GM23248 (cell line): Measurements from ENCODE around the gene BCL7C. TPM values are rescaled to one million over a fixed set of nuclear protein-coding genes. Genes with fewer than 3 reads are reported as not detected.
A peak's percentile ranks its signal among the peaks of the same experiment; 100 is the strongest.
"Not testable (repeated sequence)": the region's sequence is repeated elsewhere in the genome, so short reads cannot be mapped to it uniquely, and the experiment has no call there.

Experiments
- DNase-seq: peaks from one replicate; pipeline ENCODE4 v3.0.0-alpha.2; 2015
- H2AFZ ChIP-seq: fragments of 200-600 bp; sonication (generic); 2 replicates; pipeline ENCODE4 v1.6.1; 2016; ENCODE audit warnings: antibody characterized with exemption
- H3F3A ChIP-seq: fragments of 200-600 bp; sonication (generic); 2 replicates; pipeline ENCODE4 v1.6.1; 2016; ENCODE audit warnings: mild to moderate bottlenecking, antibody characterized with exemption, mixed run types; ENCODE audit not compliant: insufficient read depth
- H3K27ac ChIP-seq: fragments of 200-600 bp; sonication (generic); 2 replicates; pipeline ENCODE4 v1.5.1; 2016; ENCODE audit warnings: mild to moderate bottlenecking
- H3K27me3 ChIP-seq: fragments of 200-600 bp; sonication (generic); replicated peaks from 2 replicates; pipeline ENCODE4 v1.6.1; 2016; ENCODE audit warnings: mild to moderate bottlenecking; ENCODE audit not compliant: insufficient read depth
- H3K36me3 ChIP-seq: fragments of 200-600 bp; sonication (generic); 2 replicates; pipeline ENCODE4 v1.6.1; 2016; ENCODE audit warnings: low read depth, mild to moderate bottlenecking
- H3K4me1 ChIP-seq: fragments of 200-600 bp; sonication (generic); 2 replicates; pipeline ENCODE4 v1.6.1; 2016; ENCODE audit warnings: mild to moderate bottlenecking; ENCODE audit not compliant: insufficient read depth
- H3K4me2 ChIP-seq: fragments of 200-600 bp; sonication (generic); one replicate; pipeline ENCODE4 v1.6.1; 2016; ENCODE audit warnings: mild to moderate bottlenecking; ENCODE audit not compliant: unreplicated experiment
- H3K4me3 ChIP-seq: fragments of 200-600 bp; sonication (generic); 2 replicates; pipeline ENCODE4 v1.5.1; 2016; ENCODE audit warnings: mild to moderate bottlenecking
- H3K79me2 ChIP-seq: fragments of 200-600 bp; sonication (generic); 2 replicates; pipeline ENCODE4 v1.6.1; 2016; ENCODE audit warnings: mild to moderate bottlenecking; ENCODE audit not compliant: insufficient read depth
- H3K9ac ChIP-seq: fragments of 200-600 bp; sonication (generic); 2 replicates; pipeline ENCODE4 v1.6.1; 2016; ENCODE audit warnings: mild to moderate bottlenecking
- H3K9me2 ChIP-seq: fragments of 200-600 bp; sonication (generic); 2 replicates; pipeline ENCODE4 v1.6.1; 2016; ENCODE audit warnings: mixed run types, mild to moderate bottlenecking, moderate library complexity; ENCODE audit not compliant: insufficient read depth
- H3K9me3 ChIP-seq: fragments of 200-600 bp; sonication (generic); one replicate; pipeline ENCODE4 v1.6.1; 2017; ENCODE audit warnings: low read depth
- H4K20me1 ChIP-seq: fragments of 200-600 bp; sonication (generic); 2 replicates; pipeline ENCODE4 v1.6.0; 2016; ENCODE audit not compliant: insufficient read depth
- EZH2 ChIP-seq: fragments of 200-600 bp; sonication (generic); IDR thresholded peaks from 2 replicates; pipeline ENCODE4 v1.6.1; 2018; ENCODE audit warnings: antibody characterized with exemption, mild to moderate bottlenecking; ENCODE audit not compliant: insufficient read depth, poor library complexity, severe bottlenecking
- EZH2phosphoT487 ChIP-seq: fragments of 200-600 bp; sonication (generic); IDR thresholded peaks from 2 replicates; pipeline ENCODE4 v1.6.1; 2018; ENCODE audit warnings: antibody characterized with exemption, moderate library complexity, mild to moderate bottlenecking, low read depth; ENCODE audit not compliant: insufficient read depth
- WGBS, 2 experiments: methylation state at CpG; one replicate each; pipeline ENCODE4 v1.1.6; 2015 to 2017; ENCODE audit warnings: low lambda C conversion rate in 2 of 2, low coverage in 1 of 2; ENCODE audit errors: missing lambda C conversion rate in 2 of 2; 5-methylcytosine and 5-hydroxymethylcytosine counted together
- in situ Hi-C: fragments of 300-500 bp; cut with MboI; formaldehyde crosslinking; loops from 2 replicates; pipeline ENCODE4 v1.15.0; 2020
- polyA plus RNA-seq: library from polyadenylated mRNA; unstranded; fragments of >200 nt; fragmentation: Nextera tagmentation; extraction: Ambion mirVana; gene quantifications from 2 replicates; pipeline ENCODE4 v1.2.1, GENCODE V29; 2016
- total RNA-seq: library from RNA; depleted of rRNA; stranded (reverse); fragments of >200 nt; shearing (Covaris generic); gene quantifications from 2 replicates; pipeline ENCODE4 v1.2.3, GENCODE V29; 2014; rRNA removed

Gene BCL7C
- total RNA-seq (42.5 and 77.1 TPM in 2 replicates), polyA plus RNA-seq (62.5 and 68.1 TPM in 2 replicates)

DNA sequence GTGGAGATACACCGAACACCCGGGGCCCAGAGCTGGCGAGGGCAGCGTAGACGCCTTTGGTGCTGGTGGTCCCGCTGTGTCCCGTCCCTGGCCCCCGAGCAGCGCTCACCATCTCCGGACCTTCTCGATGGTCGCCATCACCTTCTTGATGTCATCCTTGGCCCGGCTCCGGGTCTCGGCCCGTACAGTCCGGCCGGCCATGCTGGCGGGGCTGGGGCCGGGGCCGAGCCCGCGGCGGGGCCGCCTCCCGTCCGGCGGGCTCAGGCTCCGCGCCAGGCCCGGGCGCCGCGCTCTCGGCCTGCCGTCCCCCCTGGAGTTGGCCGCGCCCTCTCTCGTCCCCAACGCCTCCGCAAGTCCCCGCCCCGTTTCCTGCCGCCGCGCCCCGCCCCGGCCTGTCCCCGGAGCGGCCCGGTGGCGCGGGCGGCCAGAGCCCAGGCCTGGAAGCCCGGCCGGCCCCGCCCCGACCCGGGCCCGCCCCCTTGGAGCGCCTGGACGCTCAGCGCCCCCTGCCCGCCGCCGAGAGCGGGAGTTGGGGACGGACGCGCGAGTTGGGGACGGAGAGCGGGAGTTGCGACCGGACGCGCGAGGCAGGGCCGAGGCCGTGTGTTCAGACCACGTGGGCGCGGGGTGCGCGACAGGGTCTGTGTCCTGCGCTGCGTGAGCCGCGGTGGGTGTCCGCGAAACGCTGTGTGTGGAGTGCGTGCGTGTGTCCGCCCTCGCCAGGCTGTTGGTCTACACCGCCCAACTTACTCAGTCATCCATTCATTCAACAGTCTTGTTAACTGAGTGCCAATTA, at the start of gene BCL7C:
TSS of gene BCL7C (minus strand) at position 334 of the 796 bp plus-strand sequence. CDS start at position 201, 133 bp downstream.
- TF ChIP-seq EZH2: no peak
- no peak for TF ChIP-seq EZH2phosphoT487
- H3K27ac ChIP-seq: peak within 1 kb of the TSS; percentile 96
- H3K9me2 ChIP-seq: no peaks in the 10 kb centered on the region
- peak within 1 kb of the TSS; percentile 90 for H3K4me2 ChIP-seq
- H3K9ac ChIP-seq: peak within 1 kb of the TSS; percentile 89
- DNase-seq: peak; percentile 91
- no peaks in the 10 kb centered on the region for H4K20me1 ChIP-seq
- WGBS, 2 experiments: 1 to 2% methylated on average over 51 to 75 of the region's 97 CpGs
- in situ Hi-C loops: no loop called here
- peaks cover 12% of the 10 kb centered on the region; the same call in 1 of the 2 replicates for H3K36me3 ChIP-seq
- no peaks in the 10 kb centered on the region for H3K27me3 ChIP-seq
- peak within 1 kb of the TSS; percentile 86 for H3K4me3 ChIP-seq
- peaks cover 20% of the 10 kb centered on the region for H3F3A ChIP-seq
- H2AFZ ChIP-seq: peak within 1 kb of the TSS; percentile 85
- peaks cover 32% of the 10 kb centered on the region for H3K79me2 ChIP-seq
- no peaks in the 10 kb centered on the region for H3K9me3 ChIP-seq
- peaks cover 26% of the 10 kb centered on the region for H3K4me1 ChIP-seq

- no peaks in the 10 kb centered on the region for H3K27me3 ChIP-seq
- H4K20me1 ChIP-seq: no peaks in the 10 kb centered on the region
- in situ Hi-C loops: no loop called here
- peaks cover 17% of the 10 kb centered on the region for H3K79me2 ChIP-seq
- no peaks in the 10 kb centered on the region for H3K9me3 ChIP-seq
- no peak overlapping the region for H3K27ac ChIP-seq
- peaks cover 8% of the 10 kb centered on the region for H3K4me1 ChIP-seq
- peaks cover 13% of the 10 kb centered on the region; the same call in 1 of the 2 replicates for H3K36me3 ChIP-seq
- H3K9me2 ChIP-seq: no peaks in the 10 kb centered on the region
- H3K4me3 ChIP-seq: no peak overlapping the region
- no peak for DNase-seq
- H3K4me2 ChIP-seq: no peak overlapping the region
- peaks cover 13% of the 10 kb centered on the region; the same call in 1 of the 2 replicates for H3F3A ChIP-seq
- no peak for TF ChIP-seq EZH2
- no peak for TF ChIP-seq EZH2phosphoT487
- H3K9ac ChIP-seq: no peak overlapping the region
- H2AFZ ChIP-seq: no peak overlapping the region
- 94 to 96% methylated on average over 4 of the region's 4 CpGs for WGBS, 2 experiments
Observed at GRCh38 chr16:30942426-30942806, 48.5 kb upstream of the BCL7C start.

DNA sequence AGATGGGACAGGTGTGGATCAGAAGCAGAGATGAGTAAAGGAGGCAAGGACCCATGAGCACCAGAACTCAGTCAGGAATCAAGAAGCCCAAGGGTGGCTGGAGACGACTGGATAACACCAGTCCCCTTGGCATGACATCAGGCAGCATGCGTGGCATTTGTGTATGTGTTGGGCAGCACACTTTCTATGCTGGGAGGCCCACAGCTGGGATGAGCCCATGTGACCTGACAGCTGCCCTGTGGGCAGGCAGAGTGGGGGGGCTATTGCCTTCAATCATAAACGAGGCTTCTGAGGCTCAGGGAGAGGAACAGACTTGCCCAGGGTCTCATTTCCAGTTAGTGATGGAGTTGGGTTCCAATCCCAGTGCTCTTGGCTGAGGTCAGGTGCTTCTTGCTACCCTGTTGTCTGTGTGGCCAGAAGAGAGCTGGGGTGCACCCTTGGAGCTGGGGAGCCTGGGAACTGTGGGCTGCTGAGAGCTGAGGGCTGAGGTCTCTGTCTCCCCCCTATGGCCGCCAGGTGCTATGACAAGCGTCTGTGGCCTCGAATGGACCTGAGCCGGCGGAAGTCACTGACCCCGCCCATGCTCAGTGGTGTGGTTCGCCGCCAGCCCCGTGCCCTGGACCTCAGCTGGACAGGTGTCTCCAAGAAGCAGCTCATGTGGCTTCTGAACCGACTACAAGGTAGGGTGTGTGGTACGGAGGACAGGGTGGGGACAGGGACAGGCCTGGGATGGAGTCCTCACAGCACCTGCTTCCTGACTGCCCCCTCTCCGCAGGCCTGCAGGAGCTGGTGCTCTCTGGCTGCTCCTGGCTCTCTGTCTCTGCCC, 47.9 kb upstream of the BCL7C start:
- no peak for TF ChIP-seq EZH2
- TF ChIP-seq EZH2phosphoT487: no peak
- in situ Hi-C loops: no loop called here

DNA sequence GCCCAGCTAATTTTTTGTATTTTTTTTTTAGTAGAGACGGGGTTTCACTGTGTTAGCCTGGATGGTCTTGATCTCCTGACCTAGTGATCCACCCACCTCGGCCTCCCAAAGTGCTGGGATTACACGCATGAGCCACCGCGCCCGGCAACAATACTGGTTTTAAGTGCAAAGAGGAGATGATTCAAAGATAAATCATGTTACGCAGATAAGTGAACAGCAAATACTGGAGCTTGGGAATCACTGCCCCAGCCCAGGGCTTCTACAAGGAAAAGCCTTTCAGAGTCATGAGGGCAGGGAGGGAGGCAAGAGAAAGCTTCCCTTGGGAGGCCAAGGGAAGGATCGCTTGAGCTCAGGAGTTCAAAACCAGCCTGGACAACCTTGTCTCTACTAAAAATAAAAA, 45.7 kb upstream of the BCL7C start:
- H4K20me1 ChIP-seq, H3K4me1 ChIP-seq, H2AFZ ChIP-seq, H3K9me2 ChIP-seq, H3K36me3 ChIP-seq, in situ Hi-C loops, H3K9ac ChIP-seq, H3K9me3 ChIP-seq, DNase-seq, H3K4me3 ChIP-seq, H3K4me2 ChIP-seq, H3K27me3 ChIP-seq: not testable (repeated sequence)
- Histone ChIP-seq H3K27ac (peak overlapping the region; percentile 69), H3K79me2 (peaks cover 15% of the 10 kb centered on the region), H3F3A (peaks cover 14% of the 10 kb centered on the region; the same call in 1 of the 2 replicates)
- WGBS, 2 experiments: 92 to 94% methylated on average over 8 of the region's 8 CpGs

More for the DNA sequence above, 47.9 kb upstream of the BCL7C start:
- H3K4me3 ChIP-seq: no peak overlapping the region
- peaks cover 8% of the 10 kb centered on the region for H3K4me1 ChIP-seq
- no peaks in the 10 kb centered on the region for H4K20me1 ChIP-seq
- H3F3A ChIP-seq: peaks cover 14% of the 10 kb centered on the region; the same call in 1 of the 2 replicates
- H3K27me3 ChIP-seq: no peaks in the 10 kb centered on the region
- H2AFZ ChIP-seq: no peak overlapping the region
- peaks cover 17% of the 10 kb centered on the region for H3K79me2 ChIP-seq
- peaks cover 13% of the 10 kb centered on the region; the same call in 1 of the 2 replicates for H3K36me3 ChIP-seq
- no peak overlapping the region for H3K27ac ChIP-seq
- H3K9me3 ChIP-seq: no peaks in the 10 kb centered on the region
- 19 to 20% methylated on average over 15 of the region's 15 CpGs for WGBS, 2 experiments
- no peak overlapping the region for H3K4me2 ChIP-seq
- no peaks in the 10 kb centered on the region for H3K9me2 ChIP-seq
- peak; percentile 83 for DNase-seq
- no peak overlapping the region for H3K9ac ChIP-seq
